K562 (cell line): ENCODE measurements around the gene AMY1B. TPM values are rescaled to one million over a fixed set of nuclear protein-coding genes. Genes with fewer than 3 reads are reported as not detected.

Experiments
- polyA plus RNA-seq, 8 experiments: library from polyadenylated mRNA; depleted of rRNA in 4 of 8; stranded (reverse) in 5 of 8; unstranded in 3 of 8; fragments of >200 nt; fragmentation: Nextera tagmentation in 2 of 8; fragmentation: Illumina TruSeq in 1 of 8; extraction: Ambion mirVana in 2 of 8; extraction: Trizol in 1 of 8; gene quantifications; 2 replicates each; pipeline versions ENCODE4 v1.2.1 to v1.2.3, GENCODE V29; 2011 to 2014; ENCODE audit warnings: inconsistent platforms in 1 of 8, missing spikeins in 1 of 8
- small RNA-seq: library from RNA; depleted of rRNA; stranded (forward); fragments of <200 nt; gene quantifications from one replicate; pipeline ENCODE3, GENCODE V24; 2014
- total RNA-seq, 7 experiments: library from RNA; depleted of rRNA in 6 of 7; stranded (reverse); fragments of >200 nt in 6 of 7; fragmentation: Illumina TruSeq in 2 of 7; extraction: Trizol in 2 of 7; gene quantifications; 2 replicates each; pipeline versions ENCODE4 v1.2.1 to v1.2.3, GENCODE V29; 2011 to 2021; ENCODE audit warnings: low replicate concordance in 1 of 7

Gene AMY1B
- total and polyA plus RNA-seq, 9 of the 15 experiments (the other 6 are each of a cell fraction or from before 2014, with no cell fraction given), result not detected

Small RNAs within 50 kb of the gene (small RNA-seq; reads per million reads assigned to genes)
- gene AC105272.1, result not detected

Other genes starting within 250 kb of the AMY1B start
- 5.4 and 6.4 TPM in 2 replicates for gene RNPC3, start 170.5 kb downstream of the AMY1B start, total RNA-seq (2014; rRNA removed)
- gene RNPC3, start 170.5 kb downstream of the AMY1B start, total RNA-seq (2014; rRNA removed; fragmentation: Illumina TruSeq; extraction: Trizol), result 17.1 and 18.0 TPM in 2 replicates
- gene RNPC3, start 170.5 kb downstream of the AMY1B start, total RNA-seq (2015; rRNA removed; fragmentation: Illumina TruSeq; extraction: Trizol), result 15.6 and 18.6 TPM in 2 replicates
- 11.7 and 12.7 TPM in 2 replicates for gene RNPC3, start 170.5 kb downstream of the AMY1B start, total RNA-seq (2021)
- 31.4 and 49.3 TPM in 2 replicates for gene RNPC3, start 170.5 kb downstream of the AMY1B start, polyA plus RNA-seq (2011; rRNA removed)
- 16.7 and 28.5 TPM in 2 replicates for gene RNPC3, start 170.5 kb downstream of the AMY1B start, polyA plus RNA-seq (2014; fragmentation: Illumina TruSeq; extraction: Trizol)
- 10 to 100 TPM; 14.9 to 16.3 TPM for gene RNPC3, start 170.5 kb downstream of the AMY1B start, polyA plus RNA-seq (2014; fragmentation: Nextera tagmentation; extraction: Ambion mirVana)
- 25.0 and 25.4 TPM in 2 replicates for gene RNPC3, start 170.5 kb downstream of the AMY1B start, polyA plus RNA-seq (2014; rRNA removed)
- gene AMY2B, start 124.6 kb downstream of the AMY1B start, total RNA-seq (2014; rRNA removed), result 0.20 and 1.2 TPM in 2 replicates
- 0.38 and 0.58 TPM in 2 replicates for gene AMY2B, start 124.6 kb downstream of the AMY1B start, total RNA-seq (2014; rRNA removed; fragmentation: Illumina TruSeq; extraction: Trizol)
- gene AMY2B, start 124.6 kb downstream of the AMY1B start, total RNA-seq (2015; rRNA removed; fragmentation: Illumina TruSeq; extraction: Trizol), result 0.38 and 0.47 TPM in 2 replicates
- gene AMY2B, start 124.6 kb downstream of the AMY1B start, total RNA-seq (2021), result 0.33 and 0.60 TPM in 2 replicates
- 0.56 and 1.8 TPM in 2 replicates for gene AMY2B, start 124.6 kb downstream of the AMY1B start, polyA plus RNA-seq (2011; rRNA removed)
- 0.19 and 0.22 TPM in 2 replicates for gene AMY2B, start 124.6 kb downstream of the AMY1B start, polyA plus RNA-seq (2014; fragmentation: Illumina TruSeq; extraction: Trizol)
- under 1 TPM; 0.31 to 0.49 TPM for gene AMY2B, start 124.6 kb downstream of the AMY1B start, polyA plus RNA-seq (2014; fragmentation: Nextera tagmentation; extraction: Ambion mirVana)
- 1.6 and 2.0 TPM in 2 replicates for gene AMY2B, start 124.6 kb downstream of the AMY1B start, polyA plus RNA-seq (2014; rRNA removed)
- gene AMY2A, start 78.8 kb downstream of the AMY1B start, total RNA-seq (2014; rRNA removed), result not detected in 2 replicates
- gene AMY2A, start 78.8 kb downstream of the AMY1B start, total RNA-seq (2014; rRNA removed; fragmentation: Illumina TruSeq; extraction: Trizol), result not detected in 2 replicates
- not detected in 2 replicates for gene AMY2A, start 78.8 kb downstream of the AMY1B start, total RNA-seq (2015; rRNA removed; fragmentation: Illumina TruSeq; extraction: Trizol)
- 0.33 and 0.65 TPM in 2 replicates for gene AMY2A, start 78.8 kb downstream of the AMY1B start, total RNA-seq (2021)
- gene AMY2A, start 78.8 kb downstream of the AMY1B start, polyA plus RNA-seq (2011; rRNA removed), result not detected in 2 replicates
- gene AMY2A, start 78.8 kb downstream of the AMY1B start, polyA plus RNA-seq (2014; fragmentation: Illumina TruSeq; extraction: Trizol), result not detected in 2 replicates
- not detected for gene AMY2A, start 78.8 kb downstream of the AMY1B start, polyA plus RNA-seq (2014; fragmentation: Nextera tagmentation; extraction: Ambion mirVana)
- not detected in 2 replicates for gene AMY2A, start 78.8 kb downstream of the AMY1B start, polyA plus RNA-seq (2014; rRNA removed)
- gene AMY1A, start 40.5 kb downstream of the AMY1B start, total RNA-seq (2014; rRNA removed), result not detected in 2 replicates
- gene AMY1A, start 40.5 kb downstream of the AMY1B start, total RNA-seq (2014; rRNA removed; fragmentation: Illumina TruSeq; extraction: Trizol), result not detected in 2 replicates
- gene AMY1A, start 40.5 kb downstream of the AMY1B start, total RNA-seq (2015; rRNA removed; fragmentation: Illumina TruSeq; extraction: Trizol), result not detected in 2 replicates
- 0.33 TPM in 1 of 2 replicates, not detected in the other for gene AMY1A, start 40.5 kb downstream of the AMY1B start, total RNA-seq (2021)
- gene AMY1A, start 40.5 kb downstream of the AMY1B start, polyA plus RNA-seq (2011; rRNA removed), result not detected in 2 replicates
- gene AMY1A, start 40.5 kb downstream of the AMY1B start, polyA plus RNA-seq (2014; fragmentation: Illumina TruSeq; extraction: Trizol), result not detected in 2 replicates
- not detected for gene AMY1A, start 40.5 kb downstream of the AMY1B start, polyA plus RNA-seq (2014; fragmentation: Nextera tagmentation; extraction: Ambion mirVana)
- not detected in 2 replicates for gene AMY1A, start 40.5 kb downstream of the AMY1B start, polyA plus RNA-seq (2014; rRNA removed)
- not detected in 2 replicates for gene AMY1C, start 53.7 kb upstream of the AMY1B start, total RNA-seq (2014; rRNA removed)
- gene AMY1C, start 53.7 kb upstream of the AMY1B start, total RNA-seq (2014; rRNA removed; fragmentation: Illumina TruSeq; extraction: Trizol), result not detected in 2 replicates
- not detected in 2 replicates for gene AMY1C, start 53.7 kb upstream of the AMY1B start, total RNA-seq (2015; rRNA removed; fragmentation: Illumina TruSeq; extraction: Trizol)
- not detected in 2 replicates for gene AMY1C, start 53.7 kb upstream of the AMY1B start, total RNA-seq (2021)
- gene AMY1C, start 53.7 kb upstream of the AMY1B start, polyA plus RNA-seq (2011; rRNA removed), result not detected in 2 replicates
- gene AMY1C, start 53.7 kb upstream of the AMY1B start, polyA plus RNA-seq (2014; fragmentation: Illumina TruSeq; extraction: Trizol), result not detected in 2 replicates
- not detected for gene AMY1C, start 53.7 kb upstream of the AMY1B start, polyA plus RNA-seq (2014; fragmentation: Nextera tagmentation; extraction: Ambion mirVana)
- not detected in 2 replicates for gene AMY1C, start 53.7 kb upstream of the AMY1B start, polyA plus RNA-seq (2014; rRNA removed)